Activated CD4-positive, alpha-beta memory T cell treated with anti-CD3 and anti-CD28 coated beads for 36 hours (primary cell): ENCODE results near the gene AZIN2. TPM values are rescaled to one million over a fixed set of nuclear protein-coding genes. Genes with fewer than 3 reads are reported as not detected.

Experiments used
- CTCF ChIA-PET: fragments of 350-600 bp; sonication (Branson Sonifier 250); formaldehyde crosslinking; loops from one replicate; lab custom pipeline; 2021; ENCODE audit warnings: antibody characterized with exemption, inconsistent platforms; lab: Charles Lee
- POLR2A ChIA-PET: fragments of 350-600 bp; sonication (Branson Sonifier 250); formaldehyde crosslinking; loops from one replicate; lab custom pipeline; 2021; ENCODE audit warnings: antibody characterized with exemption; lab: Charles Lee
- DNase-seq: peaks from one replicate; pipeline ENCODE4 v3.0.0-alpha.2; 2020
- H3K27ac Mint-ChIP-seq: one replicate; pipeline ENCODE4 v1.8.0; 2021; ENCODE audit warnings: mixed read lengths
- H3K27me3 Mint-ChIP-seq: one replicate; pipeline ENCODE4 v1.8.0; 2021; ENCODE audit warnings: mixed read lengths
- H3K36me3 Mint-ChIP-seq: one replicate; pipeline ENCODE4 v1.8.0; 2021; ENCODE audit warnings: mixed read lengths
- H3K4me1 Mint-ChIP-seq: one replicate; pipeline ENCODE4 v1.8.0; 2021; ENCODE audit warnings: low read depth, mixed read lengths
- H3K4me3 Mint-ChIP-seq: one replicate; pipeline ENCODE4 v1.8.0; 2021; ENCODE audit warnings: mild to moderate bottlenecking, mixed read lengths
- H3K9me3 Mint-ChIP-seq: one replicate; pipeline ENCODE4 v1.8.0; 2021; ENCODE audit warnings: mixed read lengths
- intact Hi-C: fragments of 100-400 bp; cut with micrococcal nuclease; formaldehyde crosslinking; loops from one replicate; pipeline ENCODE4 v1.15.1; 2023
- total RNA-seq, 2 experiments: library from RNA; stranded (reverse); gene quantifications; one replicate each; pipeline ENCODE4 v1.2.3, GENCODE V29; 2021

The AZIN2 gene
- total RNA-seq, result 1 to 10 TPM; 2.5 to 2.9 TPM

DNA sequence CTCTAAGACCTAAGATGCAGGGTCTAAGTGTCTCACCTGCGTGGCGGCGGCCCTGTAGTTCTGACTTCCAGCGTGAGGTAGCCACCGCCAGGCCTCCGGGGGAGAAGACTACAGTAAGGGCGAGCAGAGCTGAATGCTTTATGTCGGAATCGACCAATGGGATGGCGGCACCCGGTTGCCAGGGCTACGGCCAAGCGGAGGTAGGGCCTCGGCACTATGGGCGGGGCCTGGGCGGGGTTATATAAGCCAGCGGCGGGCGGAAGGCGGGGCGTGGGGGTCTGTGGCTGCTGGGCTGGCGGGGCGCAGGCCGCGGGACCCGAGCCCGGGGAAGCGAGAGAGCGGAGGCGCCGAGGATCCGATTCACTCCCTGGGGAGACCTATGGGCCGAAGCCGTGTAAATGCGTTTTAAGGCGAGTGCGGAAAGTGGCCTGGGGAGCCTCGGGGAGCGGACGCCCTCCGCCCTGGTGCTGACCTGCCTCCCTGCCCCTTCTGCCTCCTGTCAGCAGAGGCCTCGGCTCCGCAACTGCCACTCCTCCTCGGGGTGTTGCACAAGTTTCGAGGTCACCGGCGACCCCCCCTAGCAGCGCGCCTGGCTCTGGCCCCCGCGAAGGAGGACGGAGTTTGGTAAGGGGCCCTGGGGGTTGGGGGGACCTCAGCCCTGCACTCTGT is at the start of gene AZIN2:
TSS of gene AZIN2 (plus strand) at position 269 of the 669 bp plus-strand sequence. CDS start 1,097 bp downstream, outside the sequence.
- POLR2A ChIA-PET, result interaction anchor here (0.8 to 1.5 kb wide), 3 partner anchors 8 to 146 kb away, joined by 4 to 6 read pairs (median 5); no protein-coding TSS in a partner anchor
- peaks cover 6% of the 10 kb centered on the region for H3K4me1 Mint-ChIP-seq

DNA sequence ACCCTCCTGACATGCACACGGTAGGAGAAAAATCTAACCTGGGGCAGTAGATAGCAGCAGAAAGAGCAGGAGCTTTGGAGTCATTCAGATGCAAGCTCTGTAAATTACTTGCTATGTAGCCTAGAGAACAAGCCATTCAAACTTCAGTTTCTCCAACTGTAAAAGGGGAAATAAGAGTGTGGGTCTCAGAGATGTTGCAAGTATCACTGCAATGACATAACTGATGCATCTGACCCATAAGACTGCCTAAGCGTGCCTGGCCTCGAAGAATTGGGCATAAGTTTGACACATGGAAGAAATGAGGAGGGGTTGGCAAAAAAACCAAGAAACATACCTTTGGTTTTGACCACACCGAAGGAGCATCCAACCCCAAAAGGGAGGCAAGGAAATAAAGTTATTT is 49.4 kb upstream of the AZIN2 start:
- H3K27me3 Mint-ChIP-seq, result no peaks in the 10 kb centered on the region
- no peak for DNase-seq
- CTCF ChIA-PET, result interaction anchor here (2.8 kb wide), 1 partner anchor 25 kb away, joined by 11 read pairs; no protein-coding TSS in a partner anchor
- intact Hi-C loops, result no loop called here
- peaks cover 67% of the 10 kb centered on the region for H3K4me1 Mint-ChIP-seq
- H3K36me3 Mint-ChIP-seq, result peaks cover 44% of the 10 kb centered on the region
- no peak overlapping the region for H3K4me3 Mint-ChIP-seq
- H3K9me3 Mint-ChIP-seq, result no peaks in the 10 kb centered on the region
- H3K27ac Mint-ChIP-seq, result no peak overlapping the region
- POLR2A ChIA-PET, result interaction anchor here (0.8 kb wide), 1 partner anchor 73 kb away, joined by 6 read pairs; no protein-coding TSS in a partner anchor

More for the DNA sequence above, at the start of gene AZIN2:
- Mint-ChIP-seq H3K9me3 (no peaks in the 10 kb centered on the region), H3K36me3 (no peaks in the 10 kb centered on the region), H3K27me3 (no peaks in the 10 kb centered on the region), H3K4me3 (peak within 1 kb of the TSS; percentile 62), H3K27ac (no peak within 1 kb of the TSS)
- DNase-seq, result peak; percentile 98
- intact Hi-C loops, result loop anchor here (1.0 to 10.0 kb wide), 4 partner anchors 44 to 204 kb away; partner anchors contain the start of gene AK2
- CTCF ChIA-PET, result interaction anchor here (0.9 to 3.3 kb wide), 7 partner anchors 13 to 204 kb away, joined by 3 to 12 read pairs (median 4); no protein-coding TSS in a partner anchor

DNA sequence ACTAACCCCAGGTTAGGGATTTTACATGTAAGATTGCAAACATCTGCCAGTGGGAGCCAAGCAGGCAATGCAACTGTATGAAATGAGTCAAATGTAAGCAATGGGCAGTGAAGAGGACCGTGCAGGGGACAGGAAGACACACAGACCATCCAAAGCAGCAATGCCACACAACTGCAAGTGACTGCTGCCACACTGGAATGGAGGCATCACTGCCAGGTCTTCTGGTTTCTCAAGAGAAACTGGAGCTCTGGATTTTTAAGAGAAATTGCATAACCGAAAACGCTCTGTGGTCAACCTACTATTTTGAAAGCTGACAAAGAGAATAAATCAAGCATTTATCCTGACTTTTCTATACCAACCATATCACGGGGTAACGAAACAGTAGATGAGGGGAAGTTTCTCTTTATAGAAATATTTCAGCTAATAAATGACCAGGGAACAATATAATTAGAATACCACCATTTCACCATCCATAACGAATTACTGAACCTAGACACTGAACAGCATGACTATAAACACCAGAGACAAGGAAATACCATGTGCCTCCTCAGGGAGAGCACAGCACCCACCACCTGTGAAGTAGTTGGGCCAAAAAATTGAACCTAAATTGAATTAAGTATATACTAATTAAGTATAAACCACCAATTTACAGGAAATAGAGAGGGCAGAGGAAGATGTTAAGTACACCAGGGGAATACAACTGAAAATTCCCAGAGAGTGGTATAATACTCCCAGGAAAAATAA is 48.7 kb upstream of the AZIN2 start:
- no peak for DNase-seq
- peaks cover 71% of the 10 kb centered on the region for H3K4me1 Mint-ChIP-seq
- H3K27ac Mint-ChIP-seq, result no peak overlapping the region
- H3K4me3 Mint-ChIP-seq, result no peak overlapping the region
- H3K27me3 Mint-ChIP-seq, result no peaks in the 10 kb centered on the region
- intact Hi-C loops, result no loop called here
- ChIA-PET CTCF (interaction anchor here (2.8 kb wide), 1 partner anchor 24 kb away, joined by 11 read pairs; no protein-coding TSS in a partner anchor), POLR2A (no interaction called here)
- peaks cover 44% of the 10 kb centered on the region for H3K36me3 Mint-ChIP-seq
- H3K9me3 Mint-ChIP-seq, result no peaks in the 10 kb centered on the region

DNA sequence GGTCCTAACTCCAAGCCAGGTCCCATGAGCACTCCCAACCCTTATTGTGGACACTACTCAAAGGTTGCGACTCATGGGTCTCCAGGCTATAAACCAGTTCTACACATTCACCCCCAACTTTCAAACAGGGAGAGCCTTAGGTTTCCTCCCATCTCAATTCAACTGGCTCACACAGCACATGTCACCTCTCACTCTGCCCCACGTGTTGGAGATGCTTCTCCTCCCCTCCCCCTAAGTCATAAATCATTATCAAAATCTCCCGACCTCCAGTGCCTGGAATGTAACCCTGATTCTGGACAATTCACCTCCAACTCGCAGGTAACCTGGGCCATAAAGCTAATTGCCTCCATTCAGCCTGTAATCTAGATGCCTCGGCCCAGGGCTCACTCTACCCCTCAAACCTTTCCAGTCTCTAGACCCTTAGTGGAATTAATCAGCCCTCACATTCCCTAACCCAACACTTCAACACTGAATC is 44.9 kb upstream of the AZIN2 start:
- Mint-ChIP-seq H3K27ac (peak overlapping the region; percentile 88), H3K4me3 (peak overlapping the region; percentile 83), H3K27me3 (no peaks in the 10 kb centered on the region), H3K4me1 (peaks cover 47% of the 10 kb centered on the region), H3K36me3 (peaks cover 30% of the 10 kb centered on the region), H3K9me3 (no peaks in the 10 kb centered on the region)
- ChIA-PET CTCF (interaction anchor here (2.2 kb wide), 1 partner anchor 12 kb away, joined by 6 read pairs; no protein-coding TSS in a partner anchor), POLR2A (interaction anchor here (1.5 kb wide), 1 partner anchor 11 kb away, joined by 7 read pairs; no protein-coding TSS in a partner anchor)
- intact Hi-C loops, result loop anchor here (5.0 kb wide), 3 partner anchors 46 to 99 kb away; partner anchors contain the start of gene AZIN2
- DNase-seq, result peak; percentile 28

DNA sequence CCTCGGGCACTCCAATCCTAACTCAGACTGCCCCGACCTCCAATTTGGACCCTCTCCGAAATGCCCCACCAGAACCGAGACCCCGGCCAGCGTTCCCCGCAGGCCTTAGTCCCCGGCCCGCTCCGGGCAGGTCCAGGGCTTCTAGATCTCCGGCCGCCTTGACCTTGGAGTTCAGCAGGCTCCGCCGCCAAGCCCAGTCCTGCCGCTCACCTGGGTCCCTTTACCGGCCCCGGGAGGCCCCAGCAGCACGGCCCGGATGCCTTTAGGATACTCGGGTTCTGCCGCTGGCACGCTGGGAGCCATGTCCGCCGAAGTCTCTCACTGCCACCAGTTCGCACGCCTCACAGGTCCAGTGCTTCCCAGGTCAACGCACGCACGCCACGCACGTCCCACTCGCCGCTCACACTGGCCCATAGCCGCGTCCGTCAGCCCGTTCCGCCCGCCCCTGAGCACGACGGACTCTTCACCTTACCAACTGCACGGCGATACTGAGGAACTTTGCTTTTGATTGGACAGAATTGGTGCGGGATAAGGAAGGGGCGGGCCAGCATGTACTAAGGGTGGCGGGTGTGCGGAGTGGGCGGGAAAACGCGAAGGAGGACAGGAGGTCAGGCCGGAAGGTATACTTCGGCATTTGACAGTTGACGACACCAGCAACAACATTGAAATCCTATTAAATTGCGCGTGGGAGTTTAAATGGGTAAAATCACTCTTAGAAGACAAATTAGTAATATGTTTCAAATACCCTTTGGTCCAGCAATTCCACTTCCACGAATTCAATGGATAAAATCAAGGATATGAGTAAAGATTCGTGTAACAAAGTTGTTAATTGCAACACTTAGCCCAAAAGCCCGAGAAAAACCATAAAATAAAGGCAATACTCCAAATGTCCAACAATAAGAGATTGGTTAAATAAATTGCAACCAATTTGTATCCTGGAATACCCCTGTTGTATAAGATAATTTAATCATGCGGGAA is 44.1 kb upstream of the AZIN2 start, which contains the start of gene AK2:
TSS of gene AK2 (minus strand) at position 358 of the 978 bp plus-strand sequence. CDS start at position 303, 55 bp downstream.
- Mint-ChIP-seq H3K9me3 (no peaks in the 10 kb centered on the region), H3K27me3 (no peaks in the 10 kb centered on the region)

DNA sequence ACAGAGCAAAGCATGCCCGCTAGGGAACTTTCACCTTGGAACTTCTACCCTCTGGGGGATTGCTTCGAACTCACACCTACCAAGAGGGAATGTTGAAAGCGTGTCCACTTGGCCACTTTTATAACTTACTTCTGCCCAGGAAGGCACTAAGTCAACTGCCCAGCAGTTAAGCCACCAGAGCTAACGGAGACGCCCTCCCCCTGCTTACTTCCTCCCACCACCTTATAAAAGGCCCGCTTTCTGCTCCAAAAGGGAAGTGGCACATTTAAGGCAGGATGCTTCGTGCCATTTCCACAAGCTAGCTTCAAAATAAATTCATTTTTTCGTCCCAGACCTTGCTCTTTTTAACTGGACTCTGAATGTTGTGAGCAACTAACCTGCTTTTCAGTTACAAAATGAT is 41.1 kb upstream of the AZIN2 start:
- no peak overlapping the region for H3K27ac Mint-ChIP-seq
- H3K9me3 Mint-ChIP-seq, result no peaks in the 10 kb centered on the region
- ChIA-PET POLR2A (no interaction called here), CTCF (no interaction called here)
- H3K36me3 Mint-ChIP-seq, result peaks cover 12% of the 10 kb centered on the region
- no peak for DNase-seq
- no peaks in the 10 kb centered on the region for H3K27me3 Mint-ChIP-seq
- intact Hi-C loops, result loop anchor here (5.0 kb wide), 3 partner anchors 42 to 103 kb away; partner anchors contain the start of gene AZIN2
- H3K4me3 Mint-ChIP-seq, result no peak overlapping the region
- H3K4me1 Mint-ChIP-seq, result peaks cover 18% of the 10 kb centered on the region

More for the DNA sequence above, 44.1 kb upstream of the AZIN2 start, which contains the start of gene AK2:
- Mint-ChIP-seq H3K4me3 (peak within 1 kb of the TSS; percentile 83), H3K27ac (peak within 1 kb of the TSS; percentile 88), H3K4me1 (peaks cover 40% of the 10 kb centered on the region), H3K36me3 (peaks cover 24% of the 10 kb centered on the region)
- DNase-seq, result peak; percentile 96
- intact Hi-C loops, result loop anchor here (1.0 to 5.0 kb wide), 4 partner anchors 12 to 100 kb away; partner anchors contain the start of gene AZIN2
- ChIA-PET POLR2A (no interaction called here), CTCF (no interaction called here)

DNA sequence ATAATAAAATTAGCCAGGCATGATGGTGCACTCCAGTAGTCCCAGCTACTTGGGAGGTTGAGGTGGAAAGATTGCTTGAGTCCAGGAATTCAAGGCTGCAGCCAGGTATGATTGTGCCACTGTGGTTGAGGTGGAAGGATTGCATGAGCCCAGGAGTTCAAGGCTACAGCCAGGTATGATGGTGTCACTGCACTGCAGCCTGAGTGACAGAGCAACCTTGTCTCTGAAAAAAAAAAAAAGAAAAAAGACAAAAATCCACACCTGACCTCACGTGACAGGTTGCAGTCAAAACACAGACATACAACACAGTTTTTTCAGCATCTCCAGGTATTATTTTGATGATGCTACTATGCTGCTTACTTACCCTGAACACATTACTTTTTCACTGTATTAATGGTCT is 39.9 kb upstream of the AZIN2 start:
- Mint-ChIP-seq H3K27me3 (no peaks in the 10 kb centered on the region), H3K36me3 (peaks cover 6% of the 10 kb centered on the region), H3K27ac (no peak overlapping the region), H3K9me3 (no peaks in the 10 kb centered on the region), H3K4me3 (no peak overlapping the region), H3K4me1 (peaks cover 17% of the 10 kb centered on the region)
- ChIA-PET POLR2A (interaction anchor here (1.0 kb wide), 1 partner anchor 13 kb away, joined by 3 read pairs; no protein-coding TSS in a partner anchor), CTCF (no interaction called here)
- DNase-seq, result no peak
- intact Hi-C loops, result no loop called here

DNA sequence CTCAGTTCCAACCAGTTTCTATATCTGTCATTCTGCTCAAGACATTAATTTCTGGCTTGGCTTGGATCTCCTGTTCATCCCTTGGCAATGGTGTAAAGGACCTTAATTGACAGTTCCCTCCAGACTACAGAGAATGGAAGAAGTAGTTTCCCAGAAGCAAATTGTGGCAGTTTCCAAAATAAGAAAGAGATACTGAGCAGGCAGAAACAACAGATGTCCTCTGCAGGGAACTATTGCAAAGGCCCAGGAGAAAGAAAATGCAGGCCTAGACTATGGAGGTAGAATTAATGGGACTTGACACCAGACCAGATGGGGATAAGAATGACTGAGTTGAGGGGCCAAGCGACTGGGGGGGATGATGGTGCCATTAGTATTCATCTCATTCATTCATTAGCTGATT is 38.1 kb upstream of the AZIN2 start:
- Mint-ChIP-seq H3K9me3 (no peaks in the 10 kb centered on the region), H3K4me3 (no peak overlapping the region), H3K36me3 (no peaks in the 10 kb centered on the region), H3K4me1 (peaks cover 8% of the 10 kb centered on the region), H3K27ac (no peak overlapping the region), H3K27me3 (no peaks in the 10 kb centered on the region)
- ChIA-PET CTCF (interaction anchor here (1.2 kb wide), 1 partner anchor 12 kb away, joined by 3 read pairs; no protein-coding TSS in a partner anchor), POLR2A (no interaction called here)
- intact Hi-C loops, result no loop called here
- DNase-seq, result no peak

DNA sequence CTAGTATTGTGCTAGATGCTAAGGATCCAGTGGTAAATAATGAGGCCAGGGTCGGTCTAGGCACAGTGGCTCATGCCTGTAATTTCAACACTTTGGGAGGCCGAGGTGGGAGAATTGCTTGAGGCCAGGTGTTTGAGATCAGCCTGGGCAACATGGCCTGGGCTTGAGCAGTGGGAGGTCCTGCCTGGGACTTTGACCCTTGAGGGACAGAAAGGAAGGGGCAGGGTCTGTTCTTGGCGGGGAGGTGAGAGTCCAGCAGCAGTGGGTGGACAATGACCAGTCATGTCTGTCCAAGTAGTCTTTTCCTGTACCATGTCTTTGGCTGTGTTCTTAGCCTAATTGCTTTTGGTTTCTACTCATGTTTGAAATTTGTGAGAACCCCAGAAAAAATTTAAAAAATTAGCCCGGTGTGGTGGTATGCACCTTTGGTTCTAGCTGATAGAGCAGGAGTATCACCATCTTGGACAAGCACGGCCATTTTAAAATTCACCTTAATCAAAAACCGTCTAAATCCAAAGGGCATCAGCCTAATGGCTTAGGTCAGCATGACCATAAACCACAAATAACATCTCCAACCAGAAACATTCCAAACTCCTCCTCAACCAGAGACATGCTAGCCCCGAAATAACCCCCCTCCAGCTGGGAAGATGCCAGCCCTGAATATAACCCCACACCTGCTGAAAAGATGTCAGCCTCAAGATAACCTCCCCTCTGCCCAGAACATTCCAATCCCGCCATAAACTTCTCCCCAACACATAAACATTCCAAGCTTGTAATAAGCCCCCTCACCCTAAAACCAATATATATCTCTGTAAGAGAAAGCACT is 37.5 kb upstream of the AZIN2 start:
- H3K27me3 Mint-ChIP-seq, result no peaks in the 10 kb centered on the region
- no peak overlapping the region for H3K4me3 Mint-ChIP-seq
- intact Hi-C loops, result no loop called here
- DNase-seq, result no peak
- no peaks in the 10 kb centered on the region for H3K9me3 Mint-ChIP-seq
- H3K27ac Mint-ChIP-seq, result no peak overlapping the region
- H3K4me1 Mint-ChIP-seq, result peaks cover 8% of the 10 kb centered on the region
- no peaks in the 10 kb centered on the region for H3K36me3 Mint-ChIP-seq
- ChIA-PET POLR2A (no interaction called here), CTCF (interaction anchor here (1.2 kb wide), 1 partner anchor 11 kb away, joined by 3 read pairs; no protein-coding TSS in a partner anchor)

DNA sequence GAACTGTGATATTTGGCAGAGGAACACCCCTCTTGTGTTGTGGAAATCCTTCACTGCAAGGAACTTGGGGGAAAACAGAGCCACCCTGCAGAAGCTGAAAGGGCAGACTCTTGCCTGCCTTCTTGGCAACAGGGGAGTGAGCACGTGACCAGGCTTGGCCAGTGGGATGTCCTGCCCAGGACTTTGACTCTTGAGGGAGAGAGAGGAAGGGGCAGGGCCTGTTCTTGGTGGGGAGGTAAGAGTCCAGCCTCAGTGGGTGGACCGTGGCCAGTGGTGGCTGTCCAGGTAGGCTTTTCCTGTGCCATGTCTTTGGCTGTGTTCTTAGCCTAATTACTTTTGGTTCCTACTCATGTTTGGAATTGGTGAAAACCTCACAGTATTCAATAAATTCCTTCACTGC is 35.7 kb upstream of the AZIN2 start:
- ChIA-PET POLR2A (no interaction called here), CTCF (interaction anchor here (1.0 to 1.5 kb wide), 2 partner anchors 10 to 15 kb away, joined by 4 read pairs; no protein-coding TSS in a partner anchor)
- Mint-ChIP-seq H3K27me3 (no peaks in the 10 kb centered on the region), H3K27ac (peak overlapping the region; percentile 36), H3K9me3 (no peaks in the 10 kb centered on the region), H3K4me3 (no peak overlapping the region), H3K36me3 (no peaks in the 10 kb centered on the region), H3K4me1 (peaks cover 8% of the 10 kb centered on the region)
- no peak for DNase-seq
- intact Hi-C loops, result no loop called here
